ENCODE data around the gene PRSS57.
A peak's percentile ranks its signal among the peaks of the same experiment; 100 is the strongest.

Gene PRSS57

GRCh38 chr19:652467-653389 is 42.5 kb downstream of the PRSS57 start:
- no peak for DNase-seq (ENCODE audit: low read depth)

DNA sequence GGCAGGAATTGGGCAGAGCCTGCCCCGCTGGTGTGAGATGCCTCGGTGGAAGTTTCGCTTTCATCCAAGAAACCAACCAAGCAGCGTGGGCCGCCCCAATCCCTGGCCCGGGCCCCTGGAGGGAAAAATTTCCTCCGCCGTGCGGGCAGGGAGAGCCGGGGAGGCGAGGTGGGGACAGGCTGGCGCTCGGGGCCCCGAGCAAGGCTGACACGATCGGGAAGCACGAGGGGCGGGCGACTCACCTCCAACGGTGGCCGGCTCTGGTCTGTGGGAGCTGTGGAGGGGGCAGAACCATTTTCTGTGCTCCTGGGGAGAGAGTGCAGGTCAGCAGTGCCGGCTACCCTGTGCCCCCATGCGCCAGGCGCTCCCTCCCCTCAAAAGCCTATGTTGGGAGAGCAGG is 43.3 kb downstream of the PRSS57 start:
- no peak for DNase-seq (ENCODE audit: low read depth)

DNA sequence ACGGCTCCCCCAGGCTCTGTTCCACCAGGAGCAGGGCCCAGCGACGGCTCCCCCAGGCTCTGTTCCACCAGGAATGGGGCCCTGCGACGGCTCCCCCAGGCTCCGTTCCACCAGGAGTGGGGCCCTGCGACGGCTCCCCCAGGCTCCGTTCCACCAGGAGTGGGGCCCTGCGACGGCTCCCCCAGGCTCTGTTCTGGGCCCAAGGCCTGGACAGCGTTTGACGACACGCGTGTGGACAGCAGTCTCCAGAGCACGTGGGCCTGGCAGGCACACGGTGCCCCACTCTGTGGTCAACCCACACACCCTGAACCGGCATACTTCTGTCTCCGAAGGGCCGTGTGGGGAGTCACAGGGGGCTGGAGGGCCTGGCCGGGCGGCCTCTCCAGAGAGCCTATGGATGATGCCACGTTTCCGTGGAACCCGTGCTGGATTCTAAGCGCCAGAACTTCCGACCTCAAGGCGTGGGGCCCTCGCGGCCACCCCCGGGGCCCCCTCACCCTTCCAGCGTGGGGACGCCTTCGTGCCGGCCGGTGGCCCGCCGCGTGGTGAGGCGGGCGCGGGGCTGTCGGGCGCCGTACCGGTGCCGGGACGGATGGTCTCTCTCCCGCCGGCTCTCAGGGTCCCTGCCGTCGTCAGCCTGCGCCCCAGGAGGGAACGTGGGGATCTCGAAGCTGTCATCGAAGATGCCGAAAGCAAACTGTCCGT is 44.0 kb downstream of the PRSS57 start:
- DNase-seq (ENCODE audit: low read depth), result no peak

GRCh38 chr19:650121-650520 is 45.1 kb downstream of the PRSS57 start:
- DNase-seq (ENCODE audit: low read depth), result no peak

DNA sequence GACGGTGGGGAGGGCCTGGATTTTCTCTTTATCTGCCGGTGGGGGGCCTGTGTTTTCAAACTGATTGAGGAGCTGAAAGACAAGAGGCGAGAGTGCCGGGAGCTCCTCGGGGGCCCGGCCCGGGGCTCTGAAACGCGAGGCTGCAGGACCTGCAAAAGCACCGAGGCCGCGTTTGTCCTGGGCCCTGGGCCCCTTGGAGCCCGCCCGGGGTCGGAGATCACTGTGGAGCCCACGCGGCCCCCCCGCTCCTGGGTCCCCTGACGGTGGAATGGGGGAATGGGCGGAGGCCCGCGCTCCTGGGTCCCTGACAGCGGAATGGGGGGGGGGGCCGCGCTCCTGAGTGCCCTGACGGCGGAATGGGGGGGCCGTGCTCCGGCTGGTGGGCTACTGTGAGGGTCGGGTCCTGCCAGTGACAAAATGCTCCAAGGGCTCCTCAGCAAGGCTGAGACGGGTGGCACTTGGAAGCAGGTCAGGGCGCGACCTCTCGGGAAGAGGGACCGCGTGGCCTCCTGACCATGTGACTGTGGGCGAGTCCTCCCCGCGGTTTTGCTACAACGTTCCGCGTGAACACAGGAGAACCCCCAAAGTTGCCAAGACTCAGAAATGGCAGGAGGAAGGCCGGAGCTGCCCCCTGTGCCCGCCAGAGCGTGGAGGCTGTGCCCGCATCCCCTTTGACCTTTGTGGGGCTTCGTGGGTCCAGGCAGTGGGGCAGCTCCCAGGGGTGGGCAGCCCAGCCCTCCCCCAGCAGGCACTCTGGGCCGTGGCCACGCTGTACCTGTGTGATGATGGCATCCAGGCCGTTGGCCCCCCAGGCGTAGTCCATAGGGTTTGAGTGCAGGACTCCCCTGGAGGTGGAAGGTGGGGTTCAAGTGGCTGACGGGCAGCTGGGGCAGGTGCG is 46.1 kb downstream of the PRSS57 start:
- DNase-seq (ENCODE audit: low read depth), result no peak

DNA sequence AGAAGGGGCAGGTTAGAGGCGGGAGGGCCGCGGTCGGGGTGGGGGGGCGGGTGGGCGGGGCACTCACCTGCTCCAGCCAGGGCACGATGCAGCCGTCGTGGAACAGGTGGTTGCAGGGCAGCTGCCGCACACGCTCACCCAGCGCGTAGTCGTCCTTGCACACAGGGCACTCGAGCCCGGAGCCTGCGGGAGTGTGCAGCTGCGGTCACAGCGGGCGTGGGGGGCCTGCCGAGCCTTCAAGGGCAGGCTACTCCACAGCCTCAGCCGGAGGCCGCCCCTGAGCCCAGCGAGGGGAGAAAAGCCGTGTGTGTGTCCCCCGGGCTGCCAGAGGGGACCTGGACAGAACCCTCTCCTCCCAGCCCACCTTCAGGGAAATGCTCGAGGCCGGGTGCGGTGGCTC is 46.9 kb downstream of the PRSS57 start:
- no peak for DNase-seq (ENCODE audit: low read depth)

GRCh38 chr19:647566-648284 is 47.5 kb downstream of the PRSS57 start:
- DNase-seq (ENCODE audit: low read depth), result no peak

DNA sequence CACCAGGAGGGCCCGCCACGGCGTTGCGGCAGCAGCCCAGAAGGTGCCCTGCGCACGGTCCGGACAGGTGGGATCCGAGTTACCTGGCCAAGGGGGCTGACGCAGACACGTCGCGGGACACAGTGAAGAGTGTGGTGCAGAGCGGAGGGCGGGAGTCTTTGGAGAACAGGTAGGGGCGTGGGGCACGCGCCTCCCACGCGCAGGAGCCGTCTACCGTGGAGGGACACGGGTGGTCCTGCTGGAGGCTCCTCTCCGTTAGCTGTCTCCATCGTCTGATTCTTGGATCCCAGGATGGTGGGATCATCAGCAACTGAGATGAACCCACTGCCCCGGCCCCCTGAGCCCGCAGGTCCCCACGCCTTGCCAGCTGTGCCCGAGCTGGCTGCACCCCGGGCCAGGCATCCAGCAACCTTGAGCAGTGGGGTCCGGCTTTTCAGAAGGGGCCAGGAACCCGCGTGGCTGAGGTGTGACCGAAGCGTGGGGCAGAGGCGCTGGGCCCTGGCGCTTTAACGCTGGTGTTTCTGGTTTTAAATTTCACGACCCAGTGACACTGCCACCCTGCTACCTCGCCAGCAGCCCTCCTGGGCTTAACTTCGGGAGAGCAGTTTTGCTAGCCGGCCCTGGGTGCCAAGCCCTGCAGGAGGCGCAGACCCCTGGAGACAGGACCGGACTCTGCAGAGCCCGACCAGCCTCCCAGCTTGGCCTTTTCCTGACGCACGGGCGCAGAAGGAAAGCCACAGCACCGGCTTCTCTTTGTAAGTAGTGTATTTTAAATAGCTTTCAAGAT is 48.3 kb downstream of the PRSS57 start:
- DNase-seq (ENCODE audit: low read depth), result no peak

DNA sequence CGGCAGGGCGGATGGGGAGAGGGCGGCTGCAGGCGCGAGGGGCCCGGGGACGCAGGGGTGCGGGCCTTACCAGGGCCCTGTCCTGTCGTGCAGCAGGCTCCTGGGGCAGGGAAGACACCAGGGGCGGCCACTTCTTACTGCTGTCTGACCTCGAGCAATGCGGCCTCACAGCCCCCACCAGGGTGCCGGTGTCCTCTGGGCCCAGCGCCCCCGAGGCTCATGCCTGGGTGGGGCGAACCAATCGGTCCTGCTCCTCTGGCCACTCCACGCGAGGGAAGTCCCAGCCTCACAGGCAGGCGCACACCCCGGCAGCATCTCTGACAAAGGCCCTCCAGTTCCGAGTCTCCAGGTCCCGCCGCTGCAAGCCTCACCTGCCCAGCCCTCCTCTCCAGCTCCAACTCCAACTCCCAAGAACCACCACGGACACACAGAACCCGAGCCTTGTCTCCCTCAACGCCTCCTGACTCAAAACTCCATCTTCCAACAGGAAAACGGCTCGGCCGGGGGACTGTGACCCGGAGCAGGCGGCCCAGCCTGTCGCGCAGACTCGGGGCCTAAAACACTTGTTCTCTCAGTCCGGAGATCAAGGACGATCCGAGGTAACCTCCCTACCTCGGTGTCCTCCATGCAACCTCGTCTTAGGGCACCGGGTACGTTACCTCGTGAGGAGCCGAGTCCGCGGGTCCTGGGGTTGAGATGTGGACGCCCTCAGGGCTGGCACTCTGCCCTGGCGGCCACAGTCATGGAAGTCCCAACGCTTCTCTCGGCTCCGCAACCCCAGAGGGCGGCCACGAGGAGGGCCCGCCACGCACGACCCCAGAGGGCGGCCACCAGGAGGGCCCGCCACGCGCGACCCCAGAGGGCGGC is 49.1 kb downstream of the PRSS57 start:
- no peak for DNase-seq (ENCODE audit: low read depth)

DNA sequence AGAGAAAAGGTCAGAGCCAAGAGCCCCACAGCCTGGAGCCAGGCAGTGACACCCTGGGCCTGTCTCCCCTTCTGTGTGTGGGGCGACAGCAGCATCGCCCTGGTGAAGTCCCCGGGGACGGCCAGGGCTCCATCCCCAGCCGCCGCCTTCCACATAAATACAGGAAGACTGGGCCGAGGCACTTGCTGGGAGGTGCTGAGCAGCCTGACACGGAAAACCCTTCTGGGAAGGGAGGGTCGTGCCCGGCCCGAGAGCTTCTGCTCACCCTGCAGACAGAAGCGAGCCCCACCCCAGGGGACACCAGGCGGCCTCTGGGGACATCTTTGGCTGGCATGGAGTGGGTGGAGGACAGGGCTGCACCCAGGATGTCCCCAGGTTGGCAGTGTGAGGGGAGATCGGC is 50.5 kb downstream of the PRSS57 start:
- DNase-seq (ENCODE audit: low read depth), result no peak

GRCh38 chr19:644363-644762 is 50.9 kb downstream of the PRSS57 start:
- DNase-seq (ENCODE audit: low read depth), result no peak

DNA sequence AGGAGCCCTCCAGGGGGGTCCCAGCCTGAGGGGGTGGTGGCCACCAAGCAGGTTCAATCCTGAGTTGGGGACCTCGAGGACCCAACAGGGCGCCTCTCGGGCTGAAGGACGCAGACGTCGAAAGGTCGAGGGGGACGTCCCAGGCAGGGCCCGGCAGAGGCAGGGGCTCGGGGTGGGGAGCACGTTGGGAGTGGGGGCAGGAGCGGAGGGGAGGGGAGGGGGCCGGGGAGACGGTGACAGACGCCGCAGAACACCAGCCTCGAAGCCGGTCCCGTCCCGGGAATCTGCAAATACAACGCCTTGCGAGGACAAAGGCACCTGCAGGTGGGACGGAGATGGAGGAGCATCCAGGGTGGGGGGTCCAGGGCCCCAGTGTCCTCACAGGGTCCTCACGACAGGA is 51.5 kb downstream of the PRSS57 start:
- DNase-seq (ENCODE audit: low read depth), result no peak

DNA sequence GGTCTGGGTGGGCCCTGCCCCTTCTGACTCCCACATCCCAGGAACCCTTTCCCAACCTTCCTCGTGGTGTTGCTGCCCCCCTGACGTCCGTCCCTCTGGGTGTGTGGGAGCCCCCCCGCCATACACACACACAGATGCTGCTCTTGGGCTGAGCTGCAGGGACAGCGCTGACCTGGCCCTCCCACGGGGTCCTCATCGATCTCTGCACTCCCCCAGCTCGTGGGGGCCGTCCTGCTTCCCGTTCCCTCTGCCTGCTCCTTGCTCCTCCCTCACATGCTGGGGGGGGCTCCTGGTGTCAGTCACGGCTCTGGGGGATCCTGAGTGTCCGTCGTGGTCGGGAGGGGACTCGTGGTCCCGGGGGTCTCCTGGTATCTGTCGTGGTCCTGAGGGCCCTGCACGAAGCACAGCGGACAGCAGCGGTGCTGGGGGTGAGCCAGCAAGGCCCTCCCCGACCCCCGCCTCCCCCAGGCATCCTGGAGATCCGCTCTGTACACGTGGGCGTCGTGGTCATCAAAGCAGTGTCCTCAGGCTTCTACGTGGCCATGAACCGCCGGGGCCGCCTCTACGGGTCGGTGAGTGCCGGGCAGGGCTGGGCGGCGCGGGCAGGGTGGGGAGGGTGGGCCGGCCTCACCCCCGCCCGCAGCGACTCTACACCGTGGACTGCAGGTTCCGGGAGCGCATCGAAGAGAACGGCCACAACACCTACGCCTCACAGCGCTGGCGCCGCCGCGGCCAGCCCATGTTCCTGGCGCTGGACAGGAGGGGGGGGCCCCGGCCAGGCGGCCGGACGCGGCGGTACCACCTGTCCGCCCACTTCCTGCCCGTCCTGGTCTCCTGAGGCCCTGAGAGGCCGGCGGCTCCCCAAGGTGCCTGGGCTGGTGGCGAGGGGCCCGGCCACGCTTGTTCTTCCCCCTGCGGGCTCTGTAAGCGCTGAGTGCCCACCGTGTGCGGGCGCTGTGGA is 52.2 kb downstream of the PRSS57 start:
- DNase-seq (ENCODE audit: low read depth), result no peak

- DNase-seq (ENCODE audit: low read depth), result no peak
Measured at GRCh38 chr19:641702-642101, 53.5 kb downstream of the PRSS57 start.

GRCh38 chr19:640606-641189 is 54.6 kb downstream of the PRSS57 start:
- no peak for DNase-seq (ENCODE audit: low read depth)

DNA sequence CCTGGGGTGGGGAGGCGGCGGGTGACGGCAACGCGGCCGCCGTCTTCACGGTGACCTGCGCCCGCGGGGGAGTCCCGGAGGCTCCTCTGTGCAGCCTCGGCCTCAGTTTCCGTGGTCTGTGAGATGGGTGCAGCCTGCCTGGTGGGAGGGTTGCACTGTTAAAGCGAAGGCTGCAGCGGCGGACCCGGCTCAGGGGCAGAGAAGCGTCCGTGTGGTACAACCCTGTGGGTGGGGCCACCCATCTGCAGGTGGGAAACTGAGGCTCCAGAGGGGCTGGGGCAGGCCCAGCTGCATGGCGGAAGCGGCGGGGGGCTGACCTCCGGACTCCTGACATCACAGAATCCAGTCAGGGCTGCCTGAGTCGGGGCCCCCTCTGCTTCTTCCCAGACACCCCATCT is 55.1 kb downstream of the PRSS57 start:
- no peak for DNase-seq (ENCODE audit: low read depth)

DNA sequence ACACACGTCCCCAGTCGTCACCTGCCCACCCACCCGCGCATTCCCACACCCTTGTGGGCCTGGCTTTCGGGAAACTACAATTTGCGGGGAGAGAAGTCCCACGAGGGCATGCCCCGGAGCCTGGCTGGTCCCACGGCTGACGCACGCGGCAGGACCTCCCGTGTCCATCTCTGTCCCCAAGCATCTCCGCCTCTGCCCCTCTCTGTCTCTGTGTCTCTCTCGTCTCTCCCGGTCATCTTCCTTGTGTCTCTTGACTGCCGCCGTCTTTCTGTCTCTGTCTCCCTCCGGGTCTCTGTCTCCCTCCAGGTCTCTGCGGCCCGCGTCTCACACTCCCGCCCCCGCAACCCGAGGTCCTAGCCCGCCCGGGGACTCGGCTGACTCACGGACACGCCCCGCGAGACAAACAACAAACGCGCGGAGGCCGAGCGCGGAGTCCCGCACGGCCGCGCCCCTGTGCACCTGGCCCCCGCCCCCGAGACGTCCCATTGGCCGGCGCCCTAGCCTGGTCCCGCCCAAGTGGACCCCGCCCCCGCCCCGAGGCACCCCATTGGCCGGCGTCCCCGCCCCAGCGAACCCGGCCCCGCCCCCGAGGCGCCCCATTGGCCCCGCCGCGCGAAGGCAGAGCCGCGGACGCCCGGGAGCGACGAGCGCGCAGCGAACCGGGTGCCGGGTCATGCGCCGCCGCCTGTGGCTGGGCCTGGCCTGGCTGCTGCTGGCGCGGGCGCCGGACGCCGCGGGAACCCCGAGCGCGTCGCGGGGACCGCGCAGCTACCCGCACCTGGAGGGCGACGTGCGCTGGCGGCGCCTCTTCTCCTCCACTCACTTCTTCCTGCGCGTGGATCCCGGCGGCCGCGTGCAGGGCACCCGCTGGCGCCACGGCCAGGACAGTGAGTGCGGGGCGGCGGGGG is 55.7 kb downstream of the PRSS57 start, which contains the start of gene FGF22:
Gene FGF22, plus strand, starts transcription at position 627 of the 908 bp plus-strand sequence. Its CDS starts 47 bp downstream, at position 674.
- DNase-seq (ENCODE audit: low read depth), result peak; percentile 88

Data from stimulated activated CD8-positive, alpha-beta memory T cell treated with anti-CD3 and anti-CD28 coated beads, Interleukin-7, amount 100 ng/mL, for 24 hours (primary cell).